HG02943 (cell line): Measurements from ENCODE around the gene SWSAP1.
"Not testable (repeated sequence)": the region's sequence is repeated elsewhere in the genome, so short reads cannot be mapped to it uniquely, and the experiment has no call there.

Source experiments
- ATAC-seq: cut with Tn5 transposase; IDR thresholded peaks from one replicate; pipeline ENCODE4 v1.9.1; 2021; ENCODE audit warnings: mild to moderate bottlenecking, low read depth, moderate library complexity; ENCODE audit not compliant: unreplicated experiment

Gene SWSAP1

GRCh38 chr19:11354102-11354501, 20.4 kb upstream of the SWSAP1 start:
- not testable (repeated sequence) for ATAC-seq

- ATAC-seq: no peak
These were observed 19.0 kb upstream of the SWSAP1 start, which contains the start of gene PLPPR2 for GRCh38 chr19:11355160-11356073. Gene PLPPR2 (plus strand): TSS chr19:11355432. CDS start chr19:11357674, 2,242 bp downstream.

DNA sequence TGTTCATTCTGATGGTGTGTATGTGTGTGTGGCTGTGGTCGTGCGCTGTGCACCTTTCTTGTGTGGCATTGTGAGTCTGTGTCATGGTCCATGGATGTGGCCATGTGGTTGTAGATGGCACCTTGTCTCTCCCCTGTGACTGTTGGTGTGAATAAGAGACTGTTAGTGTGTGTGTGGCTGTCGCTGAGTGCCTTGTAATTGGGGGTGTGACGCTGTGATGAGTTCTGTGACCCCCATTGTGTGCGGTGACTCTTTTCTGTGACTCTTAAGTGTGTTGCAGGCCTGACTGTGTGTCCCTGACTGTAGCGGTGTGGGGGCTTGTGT, 18.4 kb upstream of the SWSAP1 start:
- ATAC-seq: no peak

DNA sequence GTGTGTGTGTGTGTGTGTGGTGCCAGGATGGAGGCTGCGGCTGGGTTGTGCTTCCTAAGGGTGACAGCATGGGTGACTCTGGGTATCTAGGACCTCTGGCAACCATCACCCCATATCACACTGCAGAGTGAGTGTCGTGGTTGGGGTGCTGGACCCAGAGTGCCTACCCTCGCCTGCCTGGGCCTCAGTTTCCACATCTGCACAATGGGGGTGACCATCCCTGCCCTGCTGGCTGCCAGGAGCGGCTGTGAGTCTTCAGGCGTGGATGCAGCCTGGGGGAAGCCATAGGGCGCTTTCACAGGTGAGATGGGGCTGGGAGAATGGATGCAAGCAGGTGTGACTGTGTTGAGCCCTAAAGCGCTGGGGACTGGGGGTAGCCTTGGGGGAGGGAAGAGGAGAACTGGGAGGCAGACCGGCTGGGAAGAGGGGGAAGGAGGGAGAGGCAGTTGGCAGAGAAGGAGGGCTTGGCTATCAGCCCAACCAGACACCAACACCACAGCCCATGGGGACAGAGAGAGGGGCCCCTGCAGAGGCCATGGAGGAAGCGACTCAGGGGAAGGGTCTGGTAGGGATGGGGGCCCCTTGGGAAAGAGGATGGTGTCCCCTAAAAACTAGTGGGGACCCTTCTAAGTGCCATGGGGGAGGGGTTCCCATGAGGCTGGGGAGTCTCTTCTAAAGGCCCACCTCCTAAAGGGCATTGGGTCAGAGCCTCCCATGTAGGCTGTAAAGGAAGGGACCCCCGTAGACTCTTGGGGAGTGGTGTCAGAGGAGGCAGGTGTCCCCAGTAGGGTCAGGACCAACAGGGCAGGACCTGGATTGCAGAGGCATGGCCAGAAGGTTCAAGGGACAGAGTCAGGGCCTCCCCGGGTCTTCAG, 17.6 kb upstream of the SWSAP1 start:
- no peak for ATAC-seq

- ATAC-seq: no peak
These were observed 15.0 kb upstream of the SWSAP1 start for GRCh38 chr19:11359421-11359820.

GRCh38 chr19:11361037-11361770, 13.3 kb upstream of the SWSAP1 start:
- no peak for ATAC-seq

DNA sequence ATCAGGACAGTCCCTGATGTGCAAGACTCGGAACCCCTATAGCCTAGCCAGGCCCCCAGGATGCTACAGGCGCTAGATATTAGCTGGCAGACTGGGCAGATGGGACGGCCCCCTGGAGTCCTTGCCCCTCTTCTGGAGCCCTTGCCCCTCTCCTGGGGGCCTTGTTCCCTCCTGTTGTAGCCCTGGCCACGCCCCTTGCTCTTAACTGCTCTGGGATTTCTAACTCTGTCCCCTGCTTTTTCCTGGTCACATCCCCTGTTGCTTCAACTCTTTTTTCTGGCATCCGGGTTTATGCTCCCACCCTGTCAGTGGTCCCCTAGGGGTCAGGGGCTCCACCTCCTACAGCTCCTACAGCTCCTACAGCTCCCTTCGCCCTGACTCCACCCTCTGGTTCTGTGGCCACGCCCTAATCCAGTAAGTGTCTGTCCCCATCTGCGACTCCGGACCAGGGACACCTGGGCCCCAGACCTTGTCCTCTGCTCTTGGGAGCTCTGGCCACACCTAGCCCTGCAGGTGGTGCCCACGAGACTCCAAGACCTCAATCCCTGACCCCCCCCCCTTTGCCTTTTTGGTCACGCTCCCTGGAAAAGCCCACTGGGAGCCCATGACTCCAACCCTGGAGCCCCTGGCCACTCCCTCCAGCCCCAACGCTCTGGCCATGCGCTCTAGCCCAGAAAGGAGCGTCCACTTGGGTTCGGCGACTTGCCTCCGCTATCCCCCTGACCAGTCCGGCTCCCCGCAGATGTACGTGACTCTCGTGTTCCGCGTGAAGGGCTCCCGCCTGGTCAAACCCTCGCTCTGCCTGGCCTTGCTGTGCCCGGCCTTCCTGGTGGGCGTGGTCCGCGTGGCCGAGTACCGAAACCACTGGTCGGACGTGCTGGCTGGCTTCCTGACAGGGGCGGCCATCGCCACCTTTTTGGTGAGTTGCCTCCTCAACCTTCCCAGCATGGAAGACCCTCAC, 12.4 kb upstream of the SWSAP1 start:
- ATAC-seq: no peak

DNA sequence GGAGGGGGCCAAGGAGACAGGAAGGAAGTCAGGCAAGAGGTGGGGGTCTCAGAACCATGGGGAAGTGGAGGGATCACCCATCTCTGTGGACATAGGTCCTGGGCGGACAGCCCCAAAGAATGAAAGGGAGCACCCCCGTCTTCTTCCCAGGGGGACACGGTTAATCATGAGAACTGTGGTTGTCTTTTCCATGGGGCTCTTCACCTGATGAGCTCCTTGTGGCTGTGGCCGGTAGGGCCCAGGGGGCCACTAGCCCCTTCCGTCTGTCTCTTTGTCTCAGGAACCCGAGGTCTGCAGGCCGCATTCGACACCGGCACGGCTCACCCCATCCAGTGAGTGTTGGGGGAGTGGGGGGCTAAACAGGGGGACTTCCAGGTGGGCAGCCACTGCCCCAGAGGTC, 10.6 kb upstream of the SWSAP1 start:
- ATAC-seq: no peak

GRCh38 chr19:11364296-11364904, 10.1 kb upstream of the SWSAP1 start:
- no peak for ATAC-seq

DNA sequence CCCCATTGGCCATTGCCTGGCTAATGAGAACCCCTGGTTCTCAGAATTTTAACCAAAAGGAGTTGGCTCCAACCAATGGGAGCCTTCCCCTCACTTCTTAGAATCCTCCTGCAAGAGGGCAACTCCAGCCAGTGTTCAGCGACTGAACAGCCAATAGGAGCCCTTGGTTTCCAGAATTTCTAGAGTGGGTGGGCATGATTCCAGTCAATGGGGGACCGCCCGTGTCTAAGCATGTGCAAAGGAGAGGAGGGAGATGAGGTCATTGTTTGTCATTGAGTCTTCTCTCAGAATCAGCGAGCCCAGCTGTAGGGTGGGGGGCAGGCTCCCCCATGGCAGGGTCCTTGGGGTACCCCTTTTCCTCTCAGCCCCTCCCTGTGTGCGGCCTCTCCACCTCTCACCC, 9.5 kb upstream of the SWSAP1 start:
- ATAC-seq: no peak

DNA sequence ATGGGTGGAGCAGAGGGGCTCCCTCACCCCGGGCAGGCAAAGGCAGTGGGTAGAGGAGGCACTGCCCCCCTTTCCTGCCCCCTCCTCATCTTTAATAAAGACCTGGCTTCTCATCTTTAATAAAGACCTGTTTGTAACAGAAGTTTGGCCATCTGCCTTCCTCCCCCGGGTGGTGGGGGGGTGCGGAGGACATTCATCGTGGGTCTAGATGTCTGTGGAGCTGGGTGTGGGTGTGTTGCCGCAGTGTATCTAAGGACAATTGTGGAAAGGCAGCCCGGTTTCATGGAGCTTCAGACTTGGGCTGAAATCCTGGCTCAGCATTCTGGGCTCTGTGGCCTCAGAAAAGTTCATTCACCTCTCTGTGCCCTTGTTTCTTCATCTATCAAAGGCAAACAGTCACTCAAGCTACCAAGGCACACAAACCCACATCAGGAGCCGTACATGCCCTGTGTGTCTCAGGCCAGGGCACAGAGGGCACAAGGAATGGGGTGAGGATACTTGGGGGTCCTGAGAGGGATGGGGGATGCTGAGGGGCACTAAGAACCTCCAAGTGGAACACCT, 8.8 kb upstream of the SWSAP1 start:
- ATAC-seq: no peak

GRCh38 chr19:11367528-11367927, 6.9 kb upstream of the SWSAP1 start:
- ATAC-seq: no peak

GRCh38 chr19:11370744-11371143, 3.7 kb upstream of the SWSAP1 start:
- no peak for ATAC-seq

- no peak for ATAC-seq
These were observed 1.1 kb upstream of the SWSAP1 start for GRCh38 chr19:11373166-11373884.

GRCh38 chr19:11373885-11374432, 507 bp upstream of the SWSAP1 start:
- ATAC-seq: no peak

- ATAC-seq: peak; percentile 31
These were observed 880 bp downstream of the SWSAP1 start for GRCh38 chr19:11375143-11375948.

DNA sequence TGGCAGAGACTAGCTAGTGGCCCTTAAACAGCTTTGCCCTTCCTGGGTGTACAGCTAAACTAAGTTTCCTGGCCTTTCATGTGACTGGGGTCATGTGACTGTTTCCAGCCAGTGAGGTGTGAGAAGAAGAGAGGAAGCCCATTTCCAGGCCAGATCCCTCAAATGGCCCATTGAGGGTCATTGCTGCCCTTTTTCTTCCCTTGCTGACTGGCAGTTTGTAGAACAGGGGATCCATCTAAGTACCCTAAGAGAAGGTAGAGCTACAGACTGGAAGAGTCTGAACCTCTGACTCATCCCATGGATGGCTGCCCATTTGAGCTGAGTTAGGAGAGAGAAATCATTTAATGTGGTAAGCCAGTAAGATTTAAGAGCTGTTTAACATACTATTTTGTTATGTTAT, 2.8 kb downstream of the SWSAP1 start:
- ATAC-seq: no peak
